ENCODE measurements around the gene ANKRD11. TPM values are rescaled to one million over a fixed set of nuclear protein-coding genes. Genes with fewer than 3 reads are reported as not detected.

The ANKRD11 gene
- polyA plus RNA-seq (2014; cell fraction: cytosol; rRNA removed) = 47.7 and 51.2 TPM in 2 replicates
- polyA plus RNA-seq (2014; cell fraction: nucleus; rRNA removed) = 95.8 and 176 TPM in 2 replicates

- DNase-seq (ENCODE audit: low spot score) = peak; percentile 100
Observed at GRCh38 chr16:89490439-89491237, at the start of gene ANKRD11. Gene ANKRD11 (minus strand): TSS chr16:89490561. CDS start chr16:89317019, 173,542 bp downstream.

DNA sequence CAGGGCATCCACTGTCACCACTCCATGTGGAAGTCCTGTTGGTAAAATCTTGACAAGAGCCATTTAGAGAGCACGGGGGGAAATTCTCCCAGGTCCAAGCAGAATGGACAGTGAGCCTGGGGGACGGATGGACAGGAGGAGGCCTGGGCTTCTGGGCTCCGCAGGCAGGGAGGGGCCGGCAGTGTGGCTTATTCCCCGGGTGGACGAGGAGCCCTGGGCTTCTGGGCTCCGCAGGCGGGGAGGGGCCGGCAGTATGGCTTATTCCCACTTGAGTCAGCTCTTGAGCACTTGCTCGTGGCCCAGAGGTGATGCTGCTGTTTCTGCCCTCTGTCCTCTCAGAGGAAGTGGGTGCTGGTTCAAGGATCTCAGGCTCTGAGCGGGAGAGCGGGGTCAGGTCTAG is 47.9 kb upstream of the ANKRD11 start:
- DNase-seq (ENCODE audit: low spot score) = no peak

GRCh38 chr16:89537549-89537925 is 47.2 kb upstream of the ANKRD11 start:
- DNase-seq (ENCODE audit: low spot score) = no peak

DNA sequence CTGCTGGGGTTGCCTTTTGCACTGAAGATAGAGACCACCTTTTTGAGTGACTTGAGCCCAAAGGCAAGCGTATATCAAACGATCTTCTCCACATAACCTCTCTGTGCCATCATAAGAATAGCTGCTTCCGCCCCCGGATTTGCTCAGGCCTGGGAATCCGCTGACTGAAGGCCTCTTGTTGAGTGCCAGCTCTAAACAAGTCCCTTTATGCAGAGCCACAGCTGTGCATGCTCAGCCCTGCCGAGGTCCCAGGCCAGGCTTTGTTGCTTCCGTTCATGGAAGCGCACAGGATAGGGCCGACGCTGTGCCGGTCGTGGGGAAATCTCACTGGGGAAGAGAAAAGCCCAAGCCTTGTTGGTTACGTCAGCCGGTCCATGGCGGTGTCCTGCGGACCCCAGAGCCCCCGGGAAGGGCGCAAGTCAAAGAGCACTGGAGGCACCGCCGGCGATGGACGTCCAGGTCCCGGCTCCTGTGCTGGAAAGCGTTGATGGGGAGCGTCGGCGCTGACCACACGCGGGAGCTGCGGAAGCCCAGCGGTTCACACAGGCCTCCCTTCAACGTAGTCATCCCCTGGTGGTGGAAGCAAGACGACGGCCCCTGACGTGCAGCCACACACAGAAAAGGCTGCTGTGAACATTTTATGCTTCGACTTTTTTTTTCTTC is 46.7 kb upstream of the ANKRD11 start:
- no peak for DNase-seq (ENCODE audit: low spot score)

DNA sequence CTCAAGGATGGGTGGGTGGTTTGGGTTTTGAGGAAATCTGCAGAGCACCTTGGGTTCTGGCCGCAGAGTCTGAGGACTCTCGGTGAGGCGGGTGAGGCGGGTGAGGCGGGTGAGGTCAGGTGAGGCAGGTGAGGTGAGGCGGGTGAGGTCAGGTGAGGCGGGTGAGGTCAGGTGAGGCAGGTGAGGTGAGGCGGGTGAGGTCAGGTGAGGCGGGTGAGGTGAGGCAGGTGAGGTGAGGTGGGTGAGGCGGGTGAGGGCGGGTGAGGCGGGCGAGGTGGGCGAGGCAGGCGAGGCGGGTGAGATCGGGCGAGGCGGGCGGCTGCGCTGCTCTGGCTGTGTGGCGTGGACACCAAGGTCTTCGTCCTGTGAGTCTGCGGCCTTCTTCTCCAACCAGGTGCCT is 46.0 kb upstream of the ANKRD11 start:
- DNase-seq (ENCODE audit: low spot score) = no peak

DNA sequence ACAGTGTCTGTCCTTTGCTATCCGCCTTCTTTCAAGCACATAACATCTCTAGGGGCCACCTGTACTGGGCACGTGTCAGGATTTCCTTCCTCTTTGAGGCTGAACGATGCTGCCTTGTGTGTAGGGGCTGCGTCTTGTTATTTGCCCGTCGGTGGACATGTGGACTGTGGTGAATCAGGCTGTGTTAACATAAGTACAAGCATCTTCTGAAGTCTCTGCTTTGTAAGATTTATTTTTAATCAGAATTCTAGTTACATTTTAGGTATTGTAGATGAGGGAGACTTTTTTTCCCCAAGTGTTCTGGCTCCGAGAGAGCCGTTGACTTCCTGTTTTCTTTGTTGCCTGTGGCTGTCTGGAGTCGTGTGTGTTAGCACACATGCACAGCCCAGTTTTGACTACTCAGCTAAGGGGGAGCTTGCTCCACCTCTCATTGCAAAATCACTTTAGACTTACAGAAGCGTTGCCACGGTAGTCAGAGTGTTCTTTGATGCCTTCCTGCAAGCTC is 43.9 kb upstream of the ANKRD11 start:
- DNase-seq (ENCODE audit: low spot score) = no peak

- DNase-seq (ENCODE audit: low spot score) = no peak
Observed at GRCh38 chr16:89531821-89532526, 41.6 kb upstream of the ANKRD11 start.

DNA sequence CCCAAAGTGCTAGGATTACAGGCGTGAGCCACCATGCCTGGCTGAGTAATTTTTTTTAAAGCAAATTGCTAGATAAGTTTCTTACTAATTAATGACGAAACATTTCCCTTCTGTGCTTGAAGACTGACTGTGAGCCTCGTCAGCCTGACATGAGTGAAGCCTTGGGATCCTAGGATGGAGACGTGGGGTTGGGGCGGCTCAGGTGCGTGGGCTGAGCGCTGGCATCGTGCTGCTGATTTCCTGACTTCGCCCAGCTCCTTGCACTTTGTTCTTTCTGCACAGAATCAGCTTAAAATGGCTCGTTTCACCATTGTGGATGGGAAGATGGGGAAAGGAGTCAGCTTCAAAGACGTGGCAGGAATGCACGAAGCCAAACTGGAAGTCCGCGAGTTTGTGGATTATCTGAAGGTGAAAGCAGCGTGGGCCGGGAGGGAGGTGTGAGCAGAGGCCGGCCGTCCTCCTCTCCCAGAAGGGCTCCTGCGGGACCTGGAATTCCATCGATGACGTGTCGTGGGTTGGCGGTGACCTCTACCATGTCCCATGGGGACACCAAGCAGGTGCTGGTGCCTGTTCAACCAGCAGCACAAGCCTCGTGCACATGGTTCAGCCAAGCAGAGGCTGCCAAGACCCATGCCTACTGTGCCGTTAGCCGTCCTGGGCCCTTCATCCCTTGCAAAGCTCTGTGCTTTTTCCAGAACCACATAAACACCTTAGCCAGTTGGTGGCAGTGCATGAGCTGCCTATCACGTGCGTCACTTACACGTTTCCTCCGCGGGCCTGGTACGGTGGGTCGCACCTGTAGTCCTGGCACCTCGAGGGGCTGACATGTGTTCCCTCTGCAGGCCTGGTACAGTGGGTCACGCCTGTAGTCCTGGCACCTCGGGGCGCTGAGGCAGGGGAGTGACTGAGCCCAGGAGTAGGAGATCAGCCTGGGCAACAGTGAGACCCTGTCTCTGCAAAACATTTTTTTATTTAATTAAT is 40.3 kb upstream of the ANKRD11 start:
- DNase-seq (ENCODE audit: low spot score) = no peak

DNA sequence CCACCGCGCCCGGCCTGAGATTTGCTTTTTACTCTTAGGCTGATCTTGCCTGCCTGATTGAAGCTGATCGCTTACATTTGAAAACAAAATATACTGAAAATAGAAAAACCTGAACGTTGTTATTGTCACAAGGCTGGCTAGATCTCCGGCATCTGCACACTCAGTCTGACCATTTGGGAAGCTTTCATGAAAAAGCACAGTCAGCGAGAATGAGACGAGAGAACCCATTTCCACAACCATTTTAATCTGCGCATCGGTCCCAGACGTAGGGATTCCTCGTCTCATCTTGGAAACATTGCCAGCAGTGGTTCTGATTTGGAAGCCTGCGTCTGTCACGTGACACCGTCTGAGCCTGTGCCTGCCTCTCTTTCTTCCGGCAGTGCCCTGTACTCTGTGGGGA is 38.7 kb upstream of the ANKRD11 start:
- DNase-seq (ENCODE audit: low spot score) = no peak

DNA sequence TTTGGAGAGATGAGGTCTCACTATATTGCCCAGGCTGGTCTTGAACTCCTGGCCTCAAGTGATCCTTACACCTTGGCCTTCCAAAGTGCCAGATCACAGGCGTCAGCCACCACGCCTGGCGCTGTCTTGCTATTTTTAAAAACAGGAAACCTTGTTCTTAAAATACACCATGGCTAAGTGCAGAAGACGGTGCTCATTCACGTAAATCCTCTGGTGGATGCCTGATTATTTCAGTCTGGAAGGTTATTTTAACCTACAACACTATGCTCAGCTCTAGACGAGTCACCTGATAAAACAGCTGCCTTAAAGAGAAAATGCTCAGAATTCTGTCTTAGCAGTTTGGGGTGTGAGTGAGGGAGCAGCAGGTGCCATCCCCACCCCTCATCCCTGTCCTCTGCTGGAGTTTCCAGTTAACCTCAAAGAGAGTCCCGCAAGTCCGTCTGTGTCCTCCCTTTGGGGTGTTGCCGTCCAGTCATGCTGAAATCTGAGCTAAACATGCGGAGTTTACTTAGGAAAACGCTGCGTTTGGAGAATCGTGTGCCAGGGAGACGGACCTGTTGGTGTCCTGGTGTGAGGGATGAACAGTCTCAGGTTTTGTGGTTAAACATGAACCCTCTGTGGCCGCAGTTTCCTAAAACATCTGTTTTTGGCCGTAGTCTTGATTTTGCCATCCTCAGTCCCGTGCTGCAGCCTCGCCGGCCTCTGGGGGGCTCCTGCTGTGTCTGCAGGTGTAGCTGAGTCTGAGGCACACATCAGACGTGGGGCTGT is 35.0 kb upstream of the ANKRD11 start:
- DNase-seq (ENCODE audit: low spot score) = no peak

DNA sequence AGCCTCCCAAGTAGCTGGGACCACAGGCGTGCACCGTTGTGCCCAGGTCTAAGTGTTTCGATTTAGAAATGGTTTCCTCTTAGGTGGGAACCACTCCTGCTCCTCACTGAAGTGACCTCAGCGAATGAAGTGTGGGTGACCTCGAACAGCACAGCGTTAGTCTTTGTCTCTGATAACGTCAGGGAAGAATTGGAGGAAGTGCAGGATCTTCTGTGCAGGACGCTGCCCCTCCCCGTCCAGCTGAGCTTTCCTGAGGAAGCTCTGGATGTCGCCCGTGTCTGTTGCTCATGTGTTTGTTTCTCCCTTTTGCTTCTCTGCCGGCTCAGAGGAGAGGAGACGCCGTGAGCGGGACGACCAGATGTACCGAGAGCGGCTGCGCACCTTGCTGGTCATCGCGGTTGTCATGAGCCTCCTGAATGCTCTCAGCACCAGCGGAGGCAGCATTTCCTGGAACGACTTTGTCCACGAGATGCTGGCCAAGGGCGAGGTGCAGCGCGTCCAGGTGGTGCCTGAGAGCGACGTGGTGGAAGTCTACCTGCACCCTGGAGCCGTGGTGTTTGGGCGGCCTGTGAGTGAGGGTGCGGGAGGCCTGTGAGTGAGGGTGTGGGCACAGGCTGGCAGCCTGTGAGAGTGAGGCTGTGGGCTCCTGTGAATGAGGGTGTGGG is 33.5 kb upstream of the ANKRD11 start:
- no peak for DNase-seq (ENCODE audit: low spot score)

GRCh38 chr16:89522287-89522686 is 31.9 kb upstream of the ANKRD11 start:
- no peak for DNase-seq (ENCODE audit: low spot score)

- DNase-seq (ENCODE audit: low spot score) = no peak
Observed at GRCh38 chr16:89519881-89520280, 29.5 kb upstream of the ANKRD11 start.

- DNase-seq (ENCODE audit: low spot score) = no peak
Observed at GRCh38 chr16:89517128-89517527, 26.8 kb upstream of the ANKRD11 start.

DNA sequence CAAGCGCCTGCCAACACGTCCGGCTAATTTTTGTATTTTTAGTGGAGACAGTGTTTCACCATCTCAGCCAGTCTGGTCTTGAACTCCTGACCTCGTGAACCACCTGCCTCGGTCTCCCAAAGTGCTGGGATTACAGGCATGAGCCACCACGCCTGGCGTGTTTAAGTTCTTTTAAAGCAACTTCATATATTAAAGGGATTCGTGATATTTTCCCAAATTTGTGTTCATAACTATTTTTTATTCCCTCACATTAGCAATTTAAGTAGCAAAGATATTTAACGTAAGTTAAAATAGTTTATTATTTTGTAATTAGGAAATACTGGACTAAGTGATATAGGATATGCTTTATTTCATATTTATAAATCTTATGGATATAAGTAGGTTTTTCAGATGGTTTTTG is 22.1 kb upstream of the ANKRD11 start:
- no peak for DNase-seq (ENCODE audit: low spot score)

DNA sequence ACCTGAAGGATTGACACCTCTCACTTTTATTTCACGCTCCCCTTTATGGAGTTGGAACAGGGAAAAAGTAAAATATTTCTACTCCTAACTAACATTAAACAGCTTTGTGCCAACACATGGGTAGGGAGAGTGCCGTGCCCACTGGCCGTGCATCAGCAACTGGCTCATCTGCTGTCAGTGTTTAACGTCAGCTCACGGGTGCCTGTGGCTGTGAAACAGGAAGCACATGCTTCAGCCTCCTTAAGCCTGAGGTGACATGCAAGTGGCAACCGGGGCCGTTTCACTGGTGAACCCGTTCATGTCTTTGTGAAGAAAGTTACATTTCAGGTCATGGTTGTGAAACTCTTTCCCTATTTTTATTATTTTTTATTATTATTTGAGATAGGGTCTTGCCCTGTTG is 21.0 kb upstream of the ANKRD11 start:
- DNase-seq (ENCODE audit: low spot score) = no peak

DNA sequence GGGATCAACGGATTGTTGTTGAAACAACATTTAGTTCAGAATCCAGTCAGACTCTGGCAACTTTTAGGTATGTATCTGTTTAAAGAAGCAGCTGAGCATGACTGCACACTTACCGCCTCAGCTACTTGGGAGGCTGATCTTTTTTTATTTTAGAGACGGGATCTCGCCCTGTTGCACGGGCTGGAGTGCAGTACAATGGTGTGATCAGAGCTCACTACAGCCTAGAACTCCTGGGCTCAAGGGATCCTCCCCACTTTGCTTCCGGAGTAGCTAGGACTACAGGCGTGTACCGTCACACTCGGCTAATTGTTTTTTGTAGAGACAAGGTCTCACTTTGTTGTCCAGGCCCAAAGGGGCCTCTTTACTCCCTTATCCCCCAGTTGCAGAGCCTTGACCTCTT is 20.2 kb upstream of the ANKRD11 start:
- no peak for DNase-seq (ENCODE audit: low spot score)

- DNase-seq (ENCODE audit: low spot score) = peak; percentile 87
Observed at GRCh38 chr16:89507834-89508590, 17.7 kb upstream of the ANKRD11 start, which contains the start of gene SPG7. Gene SPG7 (plus strand): TSS chr16:89508403. CDS start chr16:89508418, 15 bp downstream.
